GM18508 (cell line): ENCODE data around the gene MIGA2.

Source experiments
- ATAC-seq: cut with Tn5 transposase; IDR thresholded peaks from one replicate; pipeline ENCODE4 v1.9.1; 2021; ENCODE audit warnings: moderate number of reproducible peaks; ENCODE audit not compliant: insufficient read depth, unreplicated experiment

Gene MIGA2

DNA sequence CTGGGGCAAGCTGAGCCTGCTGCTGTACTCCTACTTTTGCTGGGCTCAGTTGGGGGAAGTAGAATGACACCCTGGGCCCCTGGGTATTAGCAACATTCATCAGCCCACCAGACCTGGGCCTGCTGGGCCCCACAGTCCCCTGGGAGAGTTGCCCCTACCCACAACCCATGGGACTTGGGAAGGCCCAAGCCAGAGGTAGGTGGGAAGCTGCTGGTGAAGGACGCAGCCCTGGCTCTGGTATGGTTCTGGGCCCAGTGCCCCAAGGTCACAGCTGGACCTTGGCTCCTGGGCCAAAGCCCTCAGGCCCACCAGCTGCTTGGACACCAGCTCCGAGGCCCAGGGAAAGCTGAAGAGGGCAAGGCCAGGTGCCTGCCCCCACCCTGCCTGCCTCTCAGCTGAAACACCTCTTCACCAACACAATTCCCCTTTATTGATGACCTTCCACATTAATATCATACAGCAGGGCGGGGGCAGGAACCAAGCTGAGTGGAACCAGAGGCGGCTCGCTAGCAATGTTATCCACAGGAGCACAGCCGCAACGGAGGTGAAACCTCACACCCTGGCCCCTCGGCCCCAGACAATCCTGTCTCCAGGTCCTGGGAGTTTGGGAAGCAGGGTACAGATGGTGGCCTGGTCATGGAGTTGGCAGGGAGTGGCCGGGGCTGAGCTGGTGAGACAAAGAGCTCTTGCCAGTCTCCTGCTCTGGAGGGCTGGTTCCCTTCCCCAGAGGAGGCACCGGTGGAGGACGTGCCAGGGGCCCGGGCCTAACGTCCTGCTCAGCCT lies 58.2 kb downstream of the MIGA2 start:
- ATAC-seq, result no peak

DNA sequence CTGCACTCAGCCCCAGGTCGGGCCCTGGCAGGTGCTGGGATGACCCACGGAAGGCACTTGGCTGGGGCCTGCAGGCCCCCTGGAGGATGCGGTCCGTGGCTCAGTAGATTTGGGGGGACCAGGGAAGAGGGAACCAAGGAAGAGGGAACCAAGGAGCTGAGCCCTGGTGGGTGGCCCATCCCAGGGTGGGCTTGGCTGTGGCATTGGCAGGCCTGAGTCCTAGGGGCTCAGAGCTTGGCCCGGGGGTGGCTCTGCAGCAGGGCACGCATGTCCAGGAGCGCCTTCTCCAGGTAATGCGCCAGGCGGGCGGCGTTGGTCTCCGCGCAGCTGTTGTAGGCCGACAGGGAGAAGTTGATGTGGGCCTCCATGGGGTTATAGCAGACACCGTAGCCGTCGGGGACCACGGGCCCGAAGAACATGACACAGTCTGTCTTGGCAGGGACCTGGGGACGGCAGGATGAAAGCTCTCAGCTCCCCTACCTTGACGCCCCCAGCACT lies 58.8 kb downstream of the MIGA2 start:
- no peak for ATAC-seq

DNA sequence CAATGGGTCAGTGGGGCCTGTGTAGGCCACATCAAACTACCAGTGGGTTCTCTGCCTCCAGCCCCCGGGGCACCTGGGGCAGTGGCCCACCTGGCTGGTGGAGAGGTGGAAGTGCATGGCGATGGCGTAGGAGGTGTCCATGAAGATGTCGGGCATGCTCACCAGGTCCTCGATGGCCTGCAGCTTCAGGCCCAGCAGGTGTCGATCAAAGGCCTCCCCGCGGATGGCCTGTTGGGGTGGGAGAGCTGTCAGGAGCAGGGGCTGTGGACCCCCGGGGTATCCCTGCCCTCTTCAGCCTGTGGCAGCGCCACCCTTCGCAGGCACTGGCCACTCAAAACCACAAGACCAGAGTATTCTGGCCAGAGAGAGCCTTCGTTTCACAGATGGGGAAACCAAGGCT lies 59.5 kb downstream of the MIGA2 start:
- ATAC-seq, result no peak

DNA sequence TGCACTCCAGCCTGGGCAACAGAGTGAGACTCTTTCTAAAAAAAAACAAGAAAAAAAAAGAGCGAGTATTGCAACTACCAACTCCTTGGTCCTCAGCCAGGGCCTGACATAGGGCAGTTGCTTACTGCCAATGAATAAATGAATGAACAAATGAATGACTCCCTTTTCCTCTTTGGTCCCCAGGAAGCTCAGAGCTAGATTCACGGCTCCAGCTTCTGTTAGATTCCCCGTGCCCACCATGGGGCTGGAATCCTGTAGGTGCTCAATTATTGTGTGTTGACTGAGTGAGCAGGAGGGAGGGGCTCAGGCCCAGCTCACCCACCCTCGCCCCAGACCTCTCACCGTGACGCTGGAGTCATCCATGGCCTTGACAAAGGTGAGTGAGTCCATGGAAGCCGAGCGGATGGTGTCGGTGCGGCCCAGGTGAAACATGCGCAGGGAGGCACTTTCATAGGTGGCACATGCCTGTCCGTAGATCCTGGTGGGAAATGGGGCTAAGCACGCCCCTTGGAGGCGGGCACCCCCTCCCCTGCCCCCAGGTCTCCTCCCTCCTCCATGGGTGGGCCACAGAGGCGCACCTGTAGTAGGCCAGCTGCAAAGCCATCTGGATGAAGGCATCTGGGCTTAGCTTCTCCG lies 61.4 kb downstream of the MIGA2 start:
- no peak for ATAC-seq

DNA sequence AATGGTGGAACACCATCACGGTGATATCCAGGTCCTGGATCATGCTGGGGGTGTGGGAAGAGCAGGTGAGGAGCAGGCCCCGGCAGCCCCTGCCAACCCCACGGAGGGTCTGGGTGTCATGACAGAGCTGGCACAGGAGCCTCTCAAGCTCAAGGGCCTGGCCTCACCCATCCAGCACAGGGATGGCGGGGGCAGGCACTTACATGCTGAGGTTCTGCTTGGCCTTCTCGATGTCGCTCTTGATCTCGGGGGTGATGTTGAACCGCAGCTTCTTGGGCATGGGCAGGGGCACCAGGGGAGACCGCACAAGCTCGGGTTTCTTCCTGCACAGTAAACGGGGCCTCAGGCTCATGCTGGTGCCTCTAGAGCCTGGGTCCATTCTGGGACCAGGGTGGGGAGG lies 61.9 kb downstream of the MIGA2 start:
- ATAC-seq, result no peak

DNA sequence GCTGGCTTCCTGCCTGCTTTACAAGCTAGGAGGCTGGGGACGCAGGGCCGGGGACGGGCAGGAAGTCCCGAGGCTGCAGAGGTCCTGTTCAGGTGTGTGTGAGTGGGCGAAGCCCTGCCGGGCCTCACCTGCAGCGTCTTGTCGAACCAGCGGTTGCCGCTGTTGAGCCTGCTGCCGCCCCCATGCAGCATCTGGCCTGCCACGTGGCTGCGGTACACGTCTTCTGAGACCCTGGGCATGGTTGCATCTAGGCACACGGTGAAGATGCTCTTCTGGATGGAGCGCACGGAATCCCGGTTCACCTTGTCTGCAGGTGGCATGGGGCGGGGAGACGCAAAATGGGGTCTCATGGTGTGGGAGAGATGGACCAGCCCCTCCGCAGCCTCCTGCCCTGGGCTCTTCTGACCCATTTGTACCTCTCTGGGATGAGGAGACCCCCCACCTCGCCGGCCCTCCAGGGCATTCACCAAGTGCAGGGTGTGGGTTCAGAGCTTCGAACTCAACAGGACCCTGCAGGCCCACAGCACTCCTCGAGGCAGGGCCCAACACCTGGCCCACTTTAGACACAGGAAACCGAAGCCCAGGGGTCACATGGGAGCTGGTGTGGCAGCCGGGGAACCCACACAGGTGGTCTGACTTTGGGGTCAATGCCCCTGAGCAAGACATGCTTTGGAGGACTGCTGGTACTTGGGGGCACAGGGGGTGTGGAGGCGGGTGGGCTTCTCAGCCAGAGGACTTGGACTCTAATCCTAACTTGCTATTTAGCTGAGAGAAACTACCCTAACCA lies 64.2 kb downstream of the MIGA2 start:
- ATAC-seq, result no peak

DNA sequence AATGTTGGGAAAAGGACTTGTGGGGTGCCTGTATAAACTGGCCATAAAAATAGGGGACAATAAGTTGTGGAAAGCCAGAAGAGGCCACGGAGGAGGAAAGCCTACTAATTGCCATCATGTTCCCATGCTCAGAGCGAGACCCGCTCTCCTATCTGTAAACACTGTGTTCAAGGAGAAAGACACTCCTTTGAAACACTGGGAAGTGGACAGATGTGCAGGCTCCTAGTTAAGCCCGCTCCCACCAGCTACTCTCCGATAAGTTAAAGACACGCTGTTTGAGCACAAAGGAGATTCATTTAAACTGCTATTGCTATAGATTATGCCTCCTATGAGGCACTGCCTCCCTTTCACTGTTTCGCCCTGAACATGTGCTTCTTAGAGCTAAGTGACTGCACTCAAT lies 64.9 kb downstream of the MIGA2 start:
- ATAC-seq, result no peak

DNA sequence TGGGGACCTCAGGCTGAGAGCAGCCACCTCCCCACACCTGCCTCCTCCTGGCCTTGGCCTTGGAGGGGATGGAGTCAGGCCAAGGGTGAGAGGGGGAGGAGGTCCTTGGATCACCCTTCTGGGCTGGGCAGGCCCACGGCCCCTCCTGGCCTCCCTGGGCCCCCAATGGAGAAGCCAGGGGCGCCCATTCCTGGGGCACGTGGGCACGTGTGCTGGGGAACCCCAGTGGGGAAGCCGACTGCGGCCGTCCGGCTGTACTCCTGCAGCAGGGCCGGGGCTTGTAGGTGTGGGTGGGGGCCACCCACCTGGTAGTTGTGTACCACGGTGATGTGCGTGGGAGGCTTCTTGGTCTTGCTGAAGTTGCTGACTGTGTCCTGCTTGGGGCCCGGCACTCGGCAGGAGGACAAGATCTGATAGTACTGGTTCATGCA lies 65.7 kb downstream of the MIGA2 start:
- no peak for ATAC-seq

DNA sequence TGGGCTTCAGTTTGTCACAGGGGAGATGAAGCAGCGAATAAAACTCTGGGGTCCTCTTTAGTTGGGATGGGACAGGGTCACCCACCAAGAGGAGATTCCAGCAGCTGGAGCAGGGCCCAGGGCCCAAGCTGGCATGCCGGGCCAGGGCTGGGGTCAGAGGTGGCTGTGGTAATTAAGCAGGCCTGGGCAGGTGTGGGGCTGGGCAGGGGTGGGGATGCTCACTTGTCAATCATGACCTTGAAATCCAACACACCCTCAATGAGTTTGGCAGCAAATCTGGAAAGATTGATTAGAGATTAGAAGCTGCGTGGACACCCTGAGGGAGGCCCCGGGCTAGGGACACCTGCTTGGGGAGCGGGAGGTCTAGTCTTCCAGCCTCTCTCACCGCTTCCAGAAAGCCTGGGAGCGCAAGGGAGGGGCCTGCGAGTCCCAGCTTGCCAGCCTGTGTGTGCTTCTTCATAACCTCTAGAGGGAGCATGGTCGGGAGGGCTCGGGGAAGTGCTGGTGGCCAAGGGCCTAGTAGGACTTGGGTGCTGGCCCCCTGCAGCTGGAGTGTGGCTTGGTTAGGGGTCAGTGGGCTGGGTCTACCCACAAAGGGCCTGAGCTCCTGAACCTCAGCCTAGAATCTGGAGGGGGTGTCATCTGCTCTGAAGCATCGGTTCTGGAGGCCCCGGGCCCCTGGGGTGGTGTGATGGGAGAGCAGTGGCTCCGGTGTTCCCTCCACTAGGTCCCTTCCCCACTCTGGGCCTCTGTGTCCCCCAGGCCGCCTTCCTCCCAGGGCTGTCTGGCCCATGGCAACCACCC lies 66.6 kb downstream of the MIGA2 start:
- no peak for ATAC-seq

DNA sequence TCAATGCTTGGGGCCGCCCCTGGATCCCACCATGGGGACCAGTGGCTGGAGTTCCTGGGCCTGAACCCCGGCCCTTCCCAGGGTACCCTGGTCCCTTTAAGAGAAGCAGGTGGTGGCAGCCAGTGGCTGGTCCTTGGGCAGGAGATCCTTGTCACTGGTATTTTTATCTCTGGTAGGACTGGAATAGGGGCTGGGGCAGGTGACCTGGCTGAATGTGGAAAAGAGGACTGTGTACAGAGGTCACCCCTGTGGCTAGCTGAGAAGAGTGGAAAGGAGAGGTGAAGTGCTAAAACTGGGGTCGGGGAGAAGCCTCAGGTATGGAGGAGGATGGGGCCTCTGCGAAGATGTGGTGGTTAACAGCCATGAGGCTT lies 67.2 kb downstream of the MIGA2 start:
- no peak for ATAC-seq

DNA sequence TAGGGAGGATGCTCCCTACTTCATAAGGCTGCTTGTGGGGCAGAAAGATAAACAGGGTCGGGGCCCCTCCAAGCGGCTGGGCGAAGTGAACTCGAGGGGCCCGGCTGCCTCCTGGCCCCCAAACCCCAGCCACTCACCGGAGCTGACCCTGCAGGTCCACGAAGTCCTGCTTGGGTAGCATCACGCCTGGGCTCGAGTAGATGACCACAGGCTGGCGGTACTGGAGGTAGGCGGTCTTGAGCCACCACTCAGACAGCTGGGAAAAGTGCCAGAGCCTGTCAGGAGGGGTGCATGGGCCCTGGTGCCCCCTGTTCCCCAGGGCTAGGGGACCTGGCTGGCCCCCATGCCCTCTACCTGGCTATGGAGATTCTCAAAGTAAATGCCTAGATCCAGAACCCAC lies 67.6 kb downstream of the MIGA2 start:
- no peak for ATAC-seq

DNA sequence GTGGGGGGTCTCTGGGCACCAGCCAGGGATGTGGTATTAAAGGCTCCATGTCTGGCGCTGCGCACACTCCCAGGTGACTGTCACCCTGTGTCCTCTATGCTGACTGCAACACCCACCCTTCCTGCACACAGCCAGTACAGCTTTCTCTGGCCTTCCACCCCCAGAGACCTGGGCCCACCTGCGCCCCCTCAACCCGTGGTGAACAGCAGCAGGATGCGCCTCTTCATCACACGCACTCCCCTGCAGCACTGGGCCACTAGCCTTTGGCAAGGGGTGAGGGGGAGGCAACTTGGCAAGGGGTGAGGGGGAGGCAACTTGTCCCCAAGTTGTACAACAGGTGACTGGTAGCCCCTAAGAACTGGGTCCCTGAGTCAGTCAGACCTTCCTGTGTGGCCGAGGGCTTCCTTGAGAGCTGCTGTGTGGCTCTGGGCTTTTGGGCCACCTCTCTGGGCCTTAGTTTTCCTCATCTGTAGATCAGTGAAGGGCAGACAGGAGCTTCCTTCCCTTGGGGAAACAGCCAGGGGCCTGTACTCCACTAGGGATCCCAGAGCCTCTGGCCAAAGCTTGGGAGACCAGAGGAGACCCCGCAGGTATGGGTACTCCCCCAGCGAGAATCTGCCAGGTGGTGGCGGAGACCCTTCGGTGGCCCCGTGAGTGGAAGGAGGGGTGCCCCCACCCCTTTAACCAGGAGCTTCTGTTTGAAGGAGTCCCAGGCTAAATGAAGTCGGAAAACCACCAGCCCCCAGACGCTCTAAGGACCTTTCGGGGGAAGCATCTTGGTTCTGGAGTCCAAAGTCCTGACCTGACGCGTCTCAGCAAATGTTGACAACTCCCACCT lies 69.7 kb downstream of the MIGA2 start:
- no peak for ATAC-seq

DNA sequence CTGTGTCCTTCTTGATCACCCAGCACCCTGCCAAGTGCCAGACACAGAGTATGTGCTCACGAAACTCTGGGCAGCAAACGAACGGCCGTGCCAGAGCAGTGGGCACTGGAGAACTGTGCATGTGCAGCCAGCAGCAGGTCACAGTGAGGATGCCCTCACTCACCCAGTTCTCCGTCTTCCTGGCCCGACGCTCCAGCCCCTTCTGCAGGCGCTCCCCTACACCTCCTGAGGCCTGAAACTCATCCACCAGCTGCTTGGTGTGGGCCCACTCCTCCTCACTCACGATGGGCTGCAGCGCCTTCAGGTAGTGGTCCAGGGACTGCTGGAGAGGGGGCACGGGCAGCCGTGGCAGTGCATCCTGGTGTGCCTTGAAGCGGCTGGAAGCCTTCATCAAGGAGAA lies 71.2 kb downstream of the MIGA2 start:
- no peak for ATAC-seq

DNA sequence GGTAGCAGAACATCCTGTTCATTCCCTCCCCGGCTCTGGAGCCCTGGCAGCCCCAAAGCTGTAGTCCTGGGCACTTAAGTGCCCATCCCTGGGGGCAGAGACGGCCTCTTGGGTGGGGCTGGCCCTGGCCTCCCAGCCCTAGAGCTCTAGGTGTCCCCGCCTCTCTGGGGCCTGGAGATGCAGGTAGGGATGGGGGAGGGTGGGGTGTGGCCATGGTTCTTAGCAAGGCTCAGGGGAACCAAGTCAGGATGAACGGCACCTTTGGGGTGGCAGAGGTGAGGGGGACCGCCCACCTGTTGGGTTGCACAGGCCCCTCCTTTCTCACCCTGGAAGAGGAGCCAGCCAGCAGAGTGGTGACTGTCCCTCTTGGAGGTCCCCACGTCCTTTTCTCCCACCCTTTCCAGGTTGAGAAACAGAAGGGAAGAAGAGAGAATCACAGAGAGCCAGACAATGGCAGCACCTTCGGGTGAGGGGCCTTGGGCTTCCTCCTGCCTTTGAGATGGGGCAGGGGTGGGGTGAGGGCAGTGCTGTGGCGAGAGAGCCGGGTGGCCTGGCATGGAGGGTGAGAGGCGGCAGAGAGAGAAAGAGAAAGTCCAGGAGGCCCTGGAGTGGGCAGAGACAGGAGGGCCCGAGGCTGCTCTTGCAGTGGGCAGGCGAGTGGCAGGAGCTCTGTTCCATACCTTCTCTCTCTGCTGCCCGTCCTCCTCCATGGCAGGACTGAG lies 71.8 kb downstream of the MIGA2 start:
- no peak for ATAC-seq

DNA sequence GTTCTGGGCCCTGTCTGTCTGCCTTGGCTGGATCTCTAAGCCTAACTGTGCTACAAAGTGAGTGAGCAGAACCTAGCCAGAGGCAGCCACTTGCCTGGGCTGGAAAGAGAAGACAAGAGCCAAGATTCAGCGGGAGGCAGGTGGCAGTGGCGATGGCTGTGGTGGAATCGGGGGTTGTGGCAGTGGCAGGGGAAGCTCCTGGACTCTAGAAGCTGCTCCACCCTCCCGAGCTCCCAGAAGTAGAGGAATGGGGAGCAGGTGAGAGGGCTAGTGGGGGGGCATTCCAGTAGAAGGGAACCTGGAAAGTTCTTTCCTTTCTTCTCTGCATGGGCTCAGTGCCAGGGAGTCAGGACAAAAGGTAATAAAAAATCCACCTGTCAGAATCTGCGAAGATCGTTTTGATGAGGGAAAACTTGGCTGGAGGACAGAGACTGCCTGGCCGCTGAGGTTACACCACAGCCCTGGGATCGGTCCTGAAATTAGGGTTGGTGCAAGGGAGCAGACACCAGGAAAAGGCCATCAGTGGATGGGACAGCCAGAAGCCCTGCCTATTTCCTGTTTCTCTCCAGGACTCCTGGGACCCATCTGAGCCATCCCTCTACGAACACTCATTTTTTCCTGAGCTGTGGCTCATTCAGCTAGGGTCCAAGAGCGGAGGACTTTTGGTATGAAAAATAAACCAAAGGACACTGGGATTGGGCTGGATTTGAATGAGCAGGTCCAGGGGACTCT lies 72.5 kb downstream of the MIGA2 start:
- ATAC-seq, result no peak

DNA sequence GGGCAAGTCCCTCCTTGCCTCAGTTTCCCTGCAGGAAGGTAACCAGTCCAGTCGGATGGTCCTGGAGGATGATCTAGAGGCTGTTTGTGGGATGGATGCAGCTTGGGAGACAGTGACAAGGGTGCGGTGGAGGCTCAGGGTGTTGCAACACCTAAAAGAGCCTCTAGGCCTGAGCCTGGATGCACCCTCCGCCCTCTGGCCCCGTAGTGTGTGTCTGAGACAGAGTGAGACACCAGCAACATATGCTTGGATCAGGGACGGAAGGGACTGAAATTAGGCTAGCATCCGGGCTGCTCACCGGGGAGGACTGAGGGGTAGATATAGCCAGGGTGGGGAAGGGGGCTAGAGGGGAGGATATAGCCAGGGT lies 73.1 kb downstream of the MIGA2 start:
- no peak for ATAC-seq

DNA sequence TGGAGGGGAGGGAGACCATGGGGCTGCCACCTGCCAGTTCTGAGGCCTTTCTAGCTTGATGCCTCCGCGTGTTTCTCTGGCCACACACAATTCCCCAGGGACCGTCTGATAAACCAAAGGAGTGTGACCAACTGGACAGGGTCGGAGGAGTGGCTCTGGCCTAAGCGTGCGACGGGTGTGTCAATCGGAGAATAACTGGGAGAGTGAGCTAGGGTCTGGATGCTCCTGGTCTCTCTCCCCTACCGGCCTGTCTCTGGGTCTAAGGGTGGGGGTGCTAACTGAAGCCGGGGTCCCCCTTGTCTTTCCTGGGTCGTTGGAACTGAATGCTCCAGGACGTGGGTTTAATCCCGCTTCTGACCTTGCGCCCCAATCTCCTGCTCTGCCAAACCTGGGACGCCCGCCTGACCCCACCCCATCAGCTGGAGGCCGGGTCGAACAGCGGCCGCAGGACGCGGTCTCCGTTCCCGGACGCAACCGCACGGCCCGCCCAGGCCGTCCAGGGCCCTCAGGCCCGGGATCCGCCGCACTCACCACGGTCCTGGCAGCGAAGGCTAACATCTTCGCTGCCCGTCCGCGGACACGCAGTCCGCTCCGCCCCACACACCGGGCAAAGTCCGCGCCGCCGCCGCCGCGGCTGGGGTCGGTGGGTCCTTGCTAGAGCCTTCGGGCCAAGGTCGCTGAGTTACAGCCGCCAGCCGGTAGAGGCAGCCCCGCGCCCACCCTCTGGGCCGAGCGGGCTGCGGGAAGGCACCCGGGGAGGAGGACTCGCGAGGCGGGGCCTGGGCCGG lies 73.7 kb downstream of the MIGA2 start:
- ATAC-seq, result no peak
